A673 (cell line): ENCODE results near the gene P2RX1. TPM values are rescaled to one million over a fixed set of nuclear protein-coding genes. Genes with fewer than 3 reads are reported as not detected.

Experiments
- BruUV-seq: library from RNA; stranded (reverse); fragments of 400-500 nt; replicated peaks from 2 replicates; lab custom pipeline; 2021; lab: Mats Ljungman, UMichigan
- CTCF ChIA-PET: fragments of 300-600 bp; sonication (Branson Sonifier 250); formaldehyde crosslinking; loops from one replicate; lab custom pipeline; 2022; ENCODE audit warnings: antibody characterized with exemption; lab: Charles Lee
- POLR2A ChIA-PET: fragments of 300-600 bp; sonication (Branson Sonifier 250); formaldehyde crosslinking; loops from one replicate; lab custom pipeline; 2022; ENCODE audit warnings: antibody characterized with exemption; ENCODE audit not compliant: low non-redundant PET; lab: Charles Lee
- DNase-seq: peaks from one replicate; pipeline ENCODE4 v3.0.0-alpha.2; 2015; ENCODE audit warnings: low spot score
- H3K27ac ChIP-seq: fragments of 200-600 bp; sonication (generic); 2 replicates; pipeline ENCODE4 v1.5.1; 2016; ENCODE audit warnings: mixed run types, low read depth, mild to moderate bottlenecking, mixed read lengths, antibody characterized with exemption, low read length; ENCODE audit not compliant: poor library complexity, severe bottlenecking
- H3K27me3 ChIP-seq: fragments of 200-600 bp; sonication (generic); replicated peaks from 2 replicates; pipeline ENCODE4 v1.6.1; 2017; ENCODE audit warnings: mixed run types, low read depth, mild to moderate bottlenecking, mixed read lengths, antibody characterized with exemption, low read length; ENCODE audit not compliant: insufficient read depth, poor library complexity
- H3K36me3 ChIP-seq: fragments of 200-600 bp; sonication (generic); 2 replicates; pipeline ENCODE4 v1.6.1; 2016; ENCODE audit warnings: mixed run types, mild to moderate bottlenecking, mixed read lengths, antibody characterized with exemption, low read length; ENCODE audit not compliant: insufficient read depth, poor library complexity, severe bottlenecking
- H3K4me1 ChIP-seq: fragments of 200-600 bp; sonication (generic); 2 replicates; pipeline ENCODE4 v1.6.1; 2017; ENCODE audit warnings: mixed run types, mild to moderate bottlenecking, mixed read lengths, antibody characterized with exemption, low read length; ENCODE audit not compliant: insufficient read depth, poor library complexity, severe bottlenecking
- H3K4me3 ChIP-seq: fragments of 200-600 bp; sonication (generic); 2 replicates; pipeline ENCODE4 v1.5.1; 2016; ENCODE audit warnings: low read depth, mixed run types, mild to moderate bottlenecking, mixed read lengths, low read length; ENCODE audit not compliant: poor library complexity, severe bottlenecking
- H3K9me3 ChIP-seq: fragments of 200-600 bp; sonication (generic); 2 replicates; pipeline ENCODE4 v1.6.1; 2016; ENCODE audit warnings: mixed run types, low read depth, mild to moderate bottlenecking, mixed read lengths, antibody characterized with exemption, low read length; ENCODE audit not compliant: poor library complexity, severe bottlenecking
- CTCF ChIP-seq: fragments of 300-800, 200-600 bp; sonication (generic); conservative IDR thresholded peaks from 2 replicates; pipeline ENCODE4 v1.5.1; 2017; ENCODE audit warnings: low read depth, mild to moderate bottlenecking, antibody characterized with exemption, low read length, moderate library complexity, mixed read lengths
- EZH2 ChIP-seq: fragments of 200-600 bp; sonication (generic); IDR thresholded peaks from 2 replicates; pipeline ENCODE4 v1.6.1; 2017; ENCODE audit warnings: borderline replicate concordance, low read depth, mild to moderate bottlenecking, mixed read lengths, antibody characterized with exemption, low read length; ENCODE audit not compliant: poor library complexity, severe bottlenecking
- intact Hi-C: fragments of 100-400 bp; cut with micrococcal nuclease; formaldehyde crosslinking; loops from one replicate; pipeline ENCODE4 v1.10.0; 2022; ENCODE audit not compliant: unreplicated experiment
- total RNA-seq: library from RNA; stranded (reverse); gene quantifications from 2 replicates; pipeline ENCODE4 v1.2.3, GENCODE V29; 2021

Gene P2RX1
- total RNA-seq, 1 experiment from 2014 or later: 0.24 TPM

DNA sequence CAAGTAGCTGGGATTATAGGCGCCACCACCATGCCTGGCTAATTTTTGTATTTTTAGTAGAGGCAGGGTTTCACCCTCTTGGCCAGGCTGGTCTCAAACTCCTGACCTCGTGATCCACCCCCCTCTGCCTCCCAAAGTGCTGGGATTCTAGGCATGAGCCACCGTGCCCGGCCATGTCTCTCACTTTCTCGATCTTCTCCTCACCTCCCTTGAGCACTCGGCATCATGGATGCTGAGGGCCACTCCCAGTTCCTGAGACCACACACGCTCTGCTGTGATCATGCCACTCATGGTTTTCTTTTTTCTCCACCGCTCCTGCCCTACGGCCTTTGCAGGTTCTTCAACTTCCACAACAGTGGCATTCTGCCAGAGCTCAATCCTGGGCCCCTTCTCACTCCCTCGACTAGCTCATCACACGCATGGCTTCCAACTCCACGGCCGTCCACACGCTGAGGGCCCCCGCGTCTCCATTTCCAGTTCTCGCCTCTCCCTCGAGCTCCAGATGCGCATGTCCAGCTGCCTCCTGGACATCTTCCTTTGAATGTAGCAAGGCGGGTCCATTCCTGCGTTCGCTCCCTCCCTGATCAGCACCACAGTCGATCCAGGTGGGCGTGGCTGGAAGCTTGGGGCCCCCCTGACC is 64.7 kb downstream of the P2RX1 start:
- CTCF ChIA-PET: interaction anchor here (0.6 kb wide), 1 partner anchor 15 kb away, joined by 7 read pairs; no protein-coding TSS in a partner anchor
- no peak for TF ChIP-seq EZH2
- TF ChIP-seq CTCF: no peak
- POLR2A ChIA-PET: no interaction called here
- no peaks in the 10 kb centered on the region for H3K4me1 ChIP-seq
- no peaks in the 10 kb centered on the region for H3K9me3 ChIP-seq
- no peaks in the 10 kb centered on the region for H3K36me3 ChIP-seq
- H3K27me3 ChIP-seq: no peaks in the 10 kb centered on the region
- DNase-seq: no peak
- H3K27ac ChIP-seq: no peak overlapping the region
- BruUV-seq: no TSS peak
- H3K4me3 ChIP-seq: no peak overlapping the region
- intact Hi-C loops: no loop called here

- H3K4me1 ChIP-seq: no peaks in the 10 kb centered on the region
- ChIA-PET POLR2A (no interaction called here), CTCF (no interaction called here)
- peaks cover 7% of the 10 kb centered on the region for H3K36me3 ChIP-seq
- H3K9me3 ChIP-seq: no peaks in the 10 kb centered on the region
- no peak overlapping the region for H3K4me3 ChIP-seq
- intact Hi-C loops: no loop called here
- TF ChIP-seq CTCF: no peak
- no peak for TF ChIP-seq EZH2
- H3K27me3 ChIP-seq: no peaks in the 10 kb centered on the region
- no peak for DNase-seq
- no TSS peak for BruUV-seq
- no peak overlapping the region for H3K27ac ChIP-seq
These were observed 67.9 kb downstream of the P2RX1 start for GRCh38 chr17:3848229-3848835.

DNA sequence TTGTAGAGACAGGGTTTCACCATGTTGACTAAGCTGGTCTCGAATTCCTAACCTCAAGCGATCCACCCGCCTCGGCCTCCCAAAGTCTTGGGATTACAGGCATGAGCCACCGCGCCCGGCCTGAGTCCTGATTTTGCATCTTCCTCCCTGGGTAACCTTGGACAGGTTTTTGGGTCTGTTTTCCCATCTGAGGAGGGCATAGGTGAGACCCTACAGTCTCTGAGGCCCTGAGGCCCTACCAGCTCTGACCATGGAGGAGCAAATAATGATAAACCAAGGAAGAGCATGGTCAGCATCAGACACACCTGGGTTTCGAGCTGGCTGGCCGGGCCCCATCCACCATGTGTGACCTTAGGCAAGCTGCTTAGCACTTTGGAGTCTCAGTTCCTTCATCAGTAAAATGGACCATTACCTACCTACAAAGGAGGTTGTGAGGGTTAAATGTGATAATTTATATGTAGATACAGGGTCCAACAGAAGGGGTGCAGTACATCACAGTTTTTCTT is 69.0 kb downstream of the P2RX1 start:
- no TSS peak for BruUV-seq
- DNase-seq: no peak
- intact Hi-C loops: no loop called here

More for the DNA sequence above, 69.0 kb downstream of the P2RX1 start:
- ChIA-PET CTCF (no interaction called here), POLR2A (no interaction called here)
- Histone ChIP-seq H3K4me1 (no peaks in the 10 kb centered on the region), H3K4me3 (no peak overlapping the region), H3K36me3 (peaks cover 18% of the 10 kb centered on the region), H3K27me3 (no peaks in the 10 kb centered on the region), H3K27ac (no peak overlapping the region), H3K9me3 (no peaks in the 10 kb centered on the region)
- TF ChIP-seq EZH2 (no peak), CTCF (no peak)

Other genes with a start within 250 kb of the P2RX1 start
- 79.0 and 92.5 TPM in 2 replicates for gene TAX1BP3, start 247.9 kb downstream of the P2RX1 start, total RNA-seq
- 68.7 and 70.9 TPM in 2 replicates for gene EMC6, start 247.7 kb downstream of the P2RX1 start, total RNA-seq
- gene P2RX5, start 220.3 kb downstream of the P2RX1 start, total RNA-seq: 0.45 and 1.4 TPM in 2 replicates
- gene HASPIN, start 192.6 kb downstream of the P2RX1 start, total RNA-seq: 30.1 and 31.4 TPM in 2 replicates
- gene ITGAE, start 115.3 kb downstream of the P2RX1 start, total RNA-seq: 52.0 and 60.2 TPM in 2 replicates
- 59.9 and 68.0 TPM in 2 replicates for gene NCBP3, start 70.2 kb downstream of the P2RX1 start, total RNA-seq
- 6.1 and 8.3 TPM in 2 replicates for gene CAMKK1, start 23.4 kb downstream of the P2RX1 start, total RNA-seq
- 0.17 and 0.79 TPM in 2 replicates for gene ATP2A3, start 48.0 kb upstream of the P2RX1 start, total RNA-seq
- 33.9 and 35.2 TPM in 2 replicates for gene ZZEF1, start 226.6 kb upstream of the P2RX1 start, total RNA-seq
- gene CYB5D2, start 226.7 kb upstream of the P2RX1 start, total RNA-seq: 12.3 and 14.8 TPM in 2 replicates